GM12878 (cell line): Measurements from ENCODE around the gene USP2. TPM values are rescaled to one million over a fixed set of nuclear protein-coding genes. Genes with fewer than 3 reads are reported as not detected.

Experiments
- ATAC-seq: fragments of 200-7000 bp; cut with Tn5 transposase; 3 replicates; pipeline ENCODE4 v1.9.1; 2020; ENCODE audit warnings: mild to moderate bottlenecking, moderate library complexity
- BruUV-seq: library from RNA; stranded (reverse); fragments of 400-500 nt; replicated peaks from 2 replicates; lab custom pipeline; 2021; lab: Mats Ljungman, UMichigan
- CTCF ChIA-PET: fragments of 300-600 bp; sonication (Branson Sonifier 250); formaldehyde crosslinking; extraction: SDS; loops from one replicate; lab custom pipeline; 2021; ENCODE audit warnings: inconsistent platforms; lab: Yijun Ruan, JAX
- POLR2A ChIA-PET: fragments of 350-600 bp; formaldehyde crosslinking; extraction: SDS; loops from one replicate; lab custom pipeline; 2021; ENCODE audit warnings: inconsistent platforms; lab: Charles Lee
- RAD21 ChIA-PET: fragments of 300-600 bp; sonication (Branson Sonifier 250); formaldehyde crosslinking; loops from one replicate; lab custom pipeline; 2023; ENCODE audit warnings: antibody characterized with exemption; ENCODE audit not compliant: unreplicated experiment; lab: Charles Lee
- SMC1A ChIA-PET: fragments of 300-600 bp; sonication (Branson Sonifier 250); formaldehyde crosslinking; loops from one replicate; lab custom pipeline; 2023; ENCODE audit not compliant: unreplicated experiment, uncharacterized antibody; lab: Charles Lee
- DNase-seq: peaks from one replicate; pipeline ENCODE4 v3.0.0-alpha.2; 2011; ENCODE audit warnings: low read depth, low spot score
- FAIRE-seq: peaks from 3 replicates; lab custom pipeline; 2011; peaks lifted over from hg19 to GRCh38; lab: Jason Lieb, UNC
- H2AFZ ChIP-seq: 2 replicates; pipeline ENCODE4 v1.6.0; 2011; ENCODE audit warnings: low read depth, low read length, control low read depth; ENCODE audit not compliant: control insufficient read depth
- H3K27ac ChIP-seq: 2 replicates; pipeline ENCODE4 v1.5.1; 2011; ENCODE audit warnings: control low read depth; ENCODE audit not compliant: control insufficient read depth, insufficient read depth
- H3K27me3 ChIP-seq, 2 experiments: replicated peaks in 1 of 2; 2 replicates each; pipeline versions ENCODE4 v1.6.0 to v1.6.1; 2011; ENCODE audit warnings: low read length in 1 of 2; ENCODE audit not compliant: control insufficient read depth in 2 of 2, insufficient read depth in 2 of 2
- H3K36me3 ChIP-seq, 2 experiments: 2 replicates each; pipeline ENCODE4 v1.5.1; 2011; ENCODE audit warnings: low read length in 1 of 2; ENCODE audit not compliant: control insufficient read depth in 2 of 2, insufficient read depth in 2 of 2
- H3K4me1 ChIP-seq: 2 replicates; pipeline ENCODE4 v1.6.1; 2011; ENCODE audit warnings: mild to moderate bottlenecking, low read length, moderate library complexity, mixed read lengths; ENCODE audit not compliant: control insufficient read depth, insufficient read depth
- H3K4me2 ChIP-seq: 2 replicates; pipeline ENCODE4 v1.6.0; 2011; ENCODE audit warnings: control low read depth; ENCODE audit not compliant: control insufficient read depth, insufficient read depth
- H3K4me3 ChIP-seq: fragments of 200-600 bp; sonication (generic); 2 replicates; pipeline ENCODE4 v1.5.1; 2016
- H3K79me2 ChIP-seq: 2 replicates; pipeline ENCODE4 v1.6.0; 2011; ENCODE audit warnings: low read length; ENCODE audit not compliant: control insufficient read depth, insufficient read depth
- H3K9ac ChIP-seq: 2 replicates; pipeline ENCODE4 v1.8.0; 2011; ENCODE audit warnings: low read length, control low read depth, mixed read lengths; ENCODE audit not compliant: control insufficient read depth, insufficient read depth
- H3K9me3 ChIP-seq: replicated peaks from 3 replicates; pipeline ENCODE4 v1.5.1; 2011; ENCODE audit warnings: mild to moderate bottlenecking, low read length; ENCODE audit not compliant: control insufficient read depth, insufficient read depth
- H4K20me1 ChIP-seq: 2 replicates; pipeline ENCODE4 v1.6.0; 2011; ENCODE audit not compliant: control insufficient read depth, insufficient read depth
- BMI1 ChIP-seq: fragments of 450-650 bp; IDR thresholded peaks from 2 replicates; pipeline ENCODE4 v1.6.1; 2016; ENCODE audit warnings: mild to moderate bottlenecking, moderate library complexity, borderline replicate concordance
- SMAD5 ChIP-seq: IDR thresholded peaks from 2 replicates; pipeline ENCODE4 v1.6.1; 2016; ENCODE audit warnings: antibody characterized with exemption, low read depth
- ZZZ3 ChIP-seq: IDR thresholded peaks from 2 replicates; pipeline ENCODE4 v1.6.1; 2011; ENCODE audit warnings: low read depth; ENCODE audit not compliant: control insufficient read depth, insufficient read length
- WGBS: methylation state at CpG from one replicate; pipeline ENCODE4 v1.1.6; 2016; ENCODE audit warnings: low lambda C conversion rate; ENCODE audit not compliant: insufficient replicate concordance, insufficient coverage; ENCODE audit errors: missing lambda C conversion rate; 5-methylcytosine and 5-hydroxymethylcytosine counted together
- in situ Hi-C: fragments of 300-500 bp; cut with MboI; formaldehyde crosslinking; loops from 9 replicates; pipeline ENCODE4 v1.14.3; 2018; ENCODE audit warnings: mixed read lengths
- intact Hi-C: fragments of 100-400 bp; cut with micrococcal nuclease; formaldehyde crosslinking; loops from one replicate; pipeline ENCODE4 v1.14.2; 2022; ENCODE audit not compliant: unreplicated experiment
- polyA plus RNA-seq, 11 experiments: library from polyadenylated mRNA; depleted of rRNA in 4 of 11; unstranded in 6 of 11; stranded (reverse) in 5 of 11; fragments of >200 nt; fragmentation: Nextera tagmentation in 4 of 11; fragmentation: Illumina TruSeq in 1 of 11; extraction: Ambion mirVana in 4 of 11; extraction: Trizol in 1 of 11; gene quantifications; 1 replicate in 1 of 11; 2 replicates in 10 of 11; pipeline versions ENCODE4 v1.2.1 to v1.2.3, GENCODE V29; 2011 to 2016; ENCODE audit warnings: inconsistent platforms in 2 of 11, missing spikeins in 2 of 11, low read depth in 1 of 11
- total RNA-seq, 4 experiments: library from RNA; depleted of rRNA in 3 of 4; stranded (reverse); fragments of >200 nt in 3 of 4; fragmentation: Illumina TruSeq in 1 of 4; extraction: Trizol in 1 of 4; gene quantifications; 2 replicates each; pipeline versions ENCODE4 v1.2.1 to v1.2.3, GENCODE V29; 2013 to 2021
- TF ChIP-seq, protein P1 (sequence below): fragments of 450-650 bp; formaldehyde crosslinking; IDR thresholded peaks from 2 replicates; pipeline ENCODE4 v1.4.0; 2022; ENCODE audit warnings: mild to moderate bottlenecking, moderate library complexity

Gene USP2
- total and polyA plus RNA-seq, 10 of the 15 experiments (the other 5 are each of a cell fraction or from before 2014, with no cell fraction given), result 0.03 to 0.13 (median 0.06) TPM; not detected in 4

DNA sequence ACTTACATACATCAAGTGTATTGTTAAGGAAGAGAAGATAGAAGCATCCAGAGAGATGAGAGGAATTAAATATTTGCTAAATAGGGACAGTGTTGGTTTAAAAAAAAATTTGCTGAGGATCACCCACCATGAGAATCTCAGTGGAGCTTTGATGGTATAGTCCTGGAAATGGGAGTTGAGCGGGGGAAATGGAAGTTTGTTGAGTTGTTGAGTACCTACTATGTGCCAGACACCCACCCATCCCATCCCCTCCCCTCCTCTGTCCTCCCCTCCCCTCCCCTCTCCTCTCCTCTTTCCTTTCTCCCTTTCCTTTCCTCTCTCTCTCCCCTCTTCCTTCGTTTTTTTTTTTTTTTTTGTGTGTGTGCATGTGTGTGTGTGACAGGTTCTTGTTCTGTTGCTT lies 30.3 kb downstream of the USP2 start:
- FAIRE-seq (no peak), DNase-seq (no peak), ATAC-seq (no peak)
- SMC1A ChIA-PET, result no interaction called here
- H3K9me3 ChIP-seq, result no peaks in the 10 kb centered on the region
- POLR2A ChIA-PET, result no interaction called here
- no peaks in the 10 kb centered on the region for H4K20me1 ChIP-seq
- intact Hi-C loops (no loop called here), in situ Hi-C loops (no loop called here)
- CTCF ChIA-PET, result interaction anchor here (3.0 to 4.5 kb wide), 2 partner anchors 23 to 124 kb away, joined by 9 to 19 read pairs; no protein-coding TSS in a partner anchor
- no TSS peak for BruUV-seq
- H3K9ac ChIP-seq, result no peak overlapping the region
- no peak overlapping the region for H2AFZ ChIP-seq
- H3K27me3 ChIP-seq, result peaks cover 2 to 4% of the 10 kb centered on the region in 2 experiments; a peak in 3 of 4 replicates
- H3K27ac ChIP-seq, result no peak overlapping the region
- H3K4me2 ChIP-seq, result no peak overlapping the region
- H3K4me1 ChIP-seq, result 0 out of 2 replicates have a peak, but pooled peaks cover under 1% of the 10 kb centered on the region
- H3K36me3 ChIP-seq, result no peaks in the 10 kb centered on the region
- H3K4me3 ChIP-seq, result no peak overlapping the region
- WGBS, result 38% methylated on average over 1 of the region's 2 CpGs
- no peak for TF ChIP-seq SMAD5
- TF ChIP-seq ZZZ3, result no peak
- TF ChIP-seq, protein P1, sequence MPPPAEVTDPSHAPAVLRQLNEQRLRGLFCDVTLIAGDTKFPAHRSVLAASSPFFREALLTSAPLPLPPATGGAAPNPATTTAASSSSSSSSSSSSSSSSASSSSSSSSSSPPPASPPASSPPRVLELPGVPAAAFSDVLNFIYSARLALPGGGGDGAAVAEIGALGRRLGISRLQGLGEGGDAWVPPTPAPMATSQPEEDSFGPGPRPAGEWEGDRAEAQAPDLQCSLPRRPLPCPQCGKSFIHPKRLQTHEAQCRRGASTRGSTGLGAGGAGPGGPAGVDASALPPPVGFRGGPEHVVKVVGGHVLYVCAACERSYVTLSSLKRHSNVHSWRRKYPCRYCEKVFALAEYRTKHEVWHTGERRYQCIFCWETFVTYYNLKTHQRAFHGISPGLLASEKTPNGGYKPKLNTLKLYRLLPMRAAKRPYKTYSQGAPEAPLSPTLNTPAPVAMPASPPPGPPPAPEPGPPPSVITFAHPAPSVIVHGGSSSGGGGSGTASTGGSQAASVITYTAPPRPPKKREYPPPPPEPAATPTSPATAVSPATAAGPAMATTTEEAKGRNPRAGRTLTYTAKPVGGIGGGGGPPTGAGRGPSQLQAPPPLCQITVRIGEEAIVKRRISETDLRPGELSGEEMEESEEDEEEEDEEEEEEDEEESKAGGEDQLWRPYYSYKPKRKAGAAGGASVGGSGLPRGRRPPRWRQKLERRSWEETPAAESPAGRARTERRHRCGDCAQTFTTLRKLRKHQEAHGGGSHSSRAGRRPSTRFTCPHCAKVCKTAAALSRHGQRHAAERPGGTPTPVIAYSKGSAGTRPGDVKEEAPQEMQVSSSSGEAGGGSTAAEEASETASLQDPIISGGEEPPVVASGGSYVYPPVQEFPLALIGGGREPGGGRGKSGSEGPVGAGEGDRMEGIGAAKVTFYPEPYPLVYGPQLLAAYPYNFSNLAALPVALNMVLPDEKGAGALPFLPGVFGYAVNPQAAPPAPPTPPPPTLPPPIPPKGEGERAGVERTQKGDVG (CRISPR knock-in tag), result no peak
- no peak for TF ChIP-seq BMI1
- no peaks in the 10 kb centered on the region for H3K79me2 ChIP-seq
- RAD21 ChIA-PET, result no interaction called here
